ENCODE measurements around the gene RNF220. TPM values are rescaled to one million over a fixed set of nuclear protein-coding genes. Genes with fewer than 3 reads are reported as not detected.

Gene RNF220
- total RNA-seq, 1 donor from 2014 or later = 58.4 TPM

DNA sequence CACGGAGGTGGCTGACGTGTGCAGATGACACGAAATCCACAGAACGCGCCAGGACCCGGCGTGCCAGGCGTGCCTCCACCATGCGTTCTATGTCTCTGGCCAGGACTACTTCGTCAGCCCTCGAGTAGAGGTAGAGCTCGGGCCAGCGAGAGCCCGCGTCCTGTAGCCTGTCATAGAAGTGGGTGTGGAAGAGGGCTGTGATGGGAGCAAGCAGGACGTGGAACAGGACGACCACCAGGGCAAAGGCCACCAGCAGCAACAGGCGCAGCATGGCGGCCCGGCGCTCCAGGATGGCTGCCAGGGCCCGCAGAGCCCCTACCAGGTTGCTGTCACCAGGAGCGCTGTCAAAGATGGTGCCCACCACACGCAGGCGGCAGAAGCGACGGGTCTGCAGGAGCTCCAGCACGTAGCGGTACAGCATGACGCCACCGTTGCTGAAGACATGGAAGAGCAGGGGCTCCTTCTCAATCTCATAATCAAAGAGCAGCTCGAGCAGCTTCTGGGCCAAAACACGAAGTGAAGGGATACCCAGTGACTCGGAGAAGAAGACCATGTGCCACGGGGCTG lies 249.6 kb downstream of the RNF220 start:
- TF ChIP-seq, protein P1, sequence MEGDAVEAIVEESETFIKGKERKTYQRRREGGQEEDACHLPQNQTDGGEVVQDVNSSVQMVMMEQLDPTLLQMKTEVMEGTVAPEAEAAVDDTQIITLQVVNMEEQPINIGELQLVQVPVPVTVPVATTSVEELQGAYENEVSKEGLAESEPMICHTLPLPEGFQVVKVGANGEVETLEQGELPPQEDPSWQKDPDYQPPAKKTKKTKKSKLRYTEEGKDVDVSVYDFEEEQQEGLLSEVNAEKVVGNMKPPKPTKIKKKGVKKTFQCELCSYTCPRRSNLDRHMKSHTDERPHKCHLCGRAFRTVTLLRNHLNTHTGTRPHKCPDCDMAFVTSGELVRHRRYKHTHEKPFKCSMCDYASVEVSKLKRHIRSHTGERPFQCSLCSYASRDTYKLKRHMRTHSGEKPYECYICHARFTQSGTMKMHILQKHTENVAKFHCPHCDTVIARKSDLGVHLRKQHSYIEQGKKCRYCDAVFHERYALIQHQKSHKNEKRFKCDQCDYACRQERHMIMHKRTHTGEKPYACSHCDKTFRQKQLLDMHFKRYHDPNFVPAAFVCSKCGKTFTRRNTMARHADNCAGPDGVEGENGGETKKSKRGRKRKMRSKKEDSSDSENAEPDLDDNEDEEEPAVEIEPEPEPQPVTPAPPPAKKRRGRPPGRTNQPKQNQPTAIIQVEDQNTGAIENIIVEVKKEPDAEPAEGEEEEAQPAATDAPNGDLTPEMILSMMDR (IDR thresholded peaks at IDR 0.05) = no peak
- no peaks in the 10 kb centered on the region for H3K9me3 Mint-ChIP-seq (ENCODE audit: low read depth)
- no peak overlapping the region for H3K27ac Mint-ChIP-seq (ENCODE audit: unreplicated experiment)
- no peaks in the 10 kb centered on the region for H3K4me1 Mint-ChIP-seq (ENCODE audit: low read depth)
- no peak for DNase-seq (ENCODE audit: low spot score)
- H3K4me3 Mint-ChIP-seq (ENCODE audit: unreplicated experiment) = no peak overlapping the region
- H3K36me3 Mint-ChIP-seq (ENCODE audit: low read depth) = peaks cover 5% of the 10 kb centered on the region
- H3K27me3 Mint-ChIP-seq (ENCODE audit: low read depth) = no peaks in the 10 kb centered on the region

DNA sequence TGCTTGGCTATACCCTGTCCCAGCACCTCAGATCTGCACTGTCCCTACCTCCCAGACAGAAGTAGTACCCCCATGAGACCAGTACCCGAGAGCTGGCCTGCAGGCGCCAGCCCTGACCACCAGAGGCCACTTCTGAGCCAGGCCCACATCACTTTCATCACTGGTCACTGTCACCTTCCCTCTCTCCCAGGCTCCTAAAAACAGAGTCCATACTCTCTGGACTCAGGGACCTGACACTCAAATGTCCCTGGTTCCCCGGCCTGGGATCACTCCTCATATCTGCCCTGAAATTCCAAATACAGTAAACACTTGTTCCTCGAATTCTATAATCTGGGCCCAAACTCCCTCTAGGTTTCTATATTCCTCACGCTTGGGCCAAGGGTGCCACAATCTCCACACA lies 250.6 kb downstream of the RNF220 start:
- Mint-ChIP-seq H3K9me3 (ENCODE audit: low read depth) (no peaks in the 10 kb centered on the region), H3K27me3 (ENCODE audit: low read depth) (no peaks in the 10 kb centered on the region), H3K36me3 (ENCODE audit: low read depth) (peaks cover 5% of the 10 kb centered on the region), H3K4me1 (ENCODE audit: low read depth) (peaks cover 7% of the 10 kb centered on the region), H3K27ac (ENCODE audit: unreplicated experiment) (no peak overlapping the region), H3K4me3 (ENCODE audit: unreplicated experiment) (no peak overlapping the region)
- TF ChIP-seq, protein P1 (IDR thresholded peaks at IDR 0.05) = peak; percentile 79
- DNase-seq (ENCODE audit: low spot score) = no peak

DNA sequence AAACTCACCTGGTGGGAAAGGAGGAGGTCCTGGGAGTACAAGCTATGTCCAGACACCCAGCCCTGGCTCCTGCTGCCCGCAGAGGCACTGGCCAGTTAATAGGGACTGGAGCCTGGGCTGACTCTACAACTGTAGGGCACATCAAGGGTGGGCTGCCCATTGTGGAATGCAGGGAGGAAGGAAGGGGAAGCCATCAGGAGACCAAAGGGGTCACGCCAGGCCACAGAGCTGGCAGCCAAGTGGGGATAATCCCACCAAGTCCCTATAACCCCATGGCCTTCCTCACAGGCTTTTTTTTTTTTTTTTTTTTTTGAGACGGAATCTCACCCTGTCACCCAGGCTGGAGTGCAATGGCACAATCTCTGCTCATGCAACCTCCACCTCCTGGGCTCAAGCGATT lies 254.5 kb downstream of the RNF220 start:
- H3K4me3 Mint-ChIP-seq (ENCODE audit: unreplicated experiment) = no peak overlapping the region
- DNase-seq (ENCODE audit: low spot score) = no peak
- H3K27ac Mint-ChIP-seq (ENCODE audit: unreplicated experiment) = no peak overlapping the region
- H3K4me1 Mint-ChIP-seq (ENCODE audit: low read depth) = peaks cover 7% of the 10 kb centered on the region
- no peaks in the 10 kb centered on the region for H3K36me3 Mint-ChIP-seq (ENCODE audit: low read depth)
- no peaks in the 10 kb centered on the region for H3K9me3 Mint-ChIP-seq (ENCODE audit: low read depth)
- no peaks in the 10 kb centered on the region for H3K27me3 Mint-ChIP-seq (ENCODE audit: low read depth)
- TF ChIP-seq, protein P1 (IDR thresholded peaks at IDR 0.05) = no peak

DNA sequence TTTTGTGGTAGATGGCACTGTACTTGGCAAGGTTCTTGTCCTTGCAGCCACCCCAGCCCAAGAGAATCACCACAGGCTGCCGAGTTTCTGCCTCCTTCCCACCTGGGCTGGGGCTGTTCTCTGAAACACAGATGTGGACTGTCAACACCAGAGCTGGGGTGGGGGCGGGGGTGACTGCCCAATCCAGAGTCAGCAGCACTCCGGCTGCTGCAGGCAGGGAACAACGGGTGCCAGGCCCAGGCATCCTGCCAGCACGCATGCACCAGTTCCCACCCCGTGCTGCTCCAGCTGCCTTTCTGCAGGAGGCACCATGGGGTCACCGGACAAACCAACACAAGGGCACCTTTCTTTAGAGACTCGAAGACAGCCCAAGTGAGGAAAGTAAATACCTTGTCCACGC lies 255.1 kb downstream of the RNF220 start:
- Mint-ChIP-seq H3K27ac (ENCODE audit: unreplicated experiment) (no peak overlapping the region), H3K4me1 (ENCODE audit: low read depth) (peaks cover 7% of the 10 kb centered on the region), H3K27me3 (ENCODE audit: low read depth) (no peaks in the 10 kb centered on the region), H3K4me3 (ENCODE audit: unreplicated experiment) (no peak overlapping the region), H3K36me3 (ENCODE audit: low read depth) (no peaks in the 10 kb centered on the region), H3K9me3 (ENCODE audit: low read depth) (no peaks in the 10 kb centered on the region)
- DNase-seq (ENCODE audit: low spot score) = no peak
- TF ChIP-seq, protein P1 (IDR thresholded peaks at IDR 0.05) = no peak

DNA sequence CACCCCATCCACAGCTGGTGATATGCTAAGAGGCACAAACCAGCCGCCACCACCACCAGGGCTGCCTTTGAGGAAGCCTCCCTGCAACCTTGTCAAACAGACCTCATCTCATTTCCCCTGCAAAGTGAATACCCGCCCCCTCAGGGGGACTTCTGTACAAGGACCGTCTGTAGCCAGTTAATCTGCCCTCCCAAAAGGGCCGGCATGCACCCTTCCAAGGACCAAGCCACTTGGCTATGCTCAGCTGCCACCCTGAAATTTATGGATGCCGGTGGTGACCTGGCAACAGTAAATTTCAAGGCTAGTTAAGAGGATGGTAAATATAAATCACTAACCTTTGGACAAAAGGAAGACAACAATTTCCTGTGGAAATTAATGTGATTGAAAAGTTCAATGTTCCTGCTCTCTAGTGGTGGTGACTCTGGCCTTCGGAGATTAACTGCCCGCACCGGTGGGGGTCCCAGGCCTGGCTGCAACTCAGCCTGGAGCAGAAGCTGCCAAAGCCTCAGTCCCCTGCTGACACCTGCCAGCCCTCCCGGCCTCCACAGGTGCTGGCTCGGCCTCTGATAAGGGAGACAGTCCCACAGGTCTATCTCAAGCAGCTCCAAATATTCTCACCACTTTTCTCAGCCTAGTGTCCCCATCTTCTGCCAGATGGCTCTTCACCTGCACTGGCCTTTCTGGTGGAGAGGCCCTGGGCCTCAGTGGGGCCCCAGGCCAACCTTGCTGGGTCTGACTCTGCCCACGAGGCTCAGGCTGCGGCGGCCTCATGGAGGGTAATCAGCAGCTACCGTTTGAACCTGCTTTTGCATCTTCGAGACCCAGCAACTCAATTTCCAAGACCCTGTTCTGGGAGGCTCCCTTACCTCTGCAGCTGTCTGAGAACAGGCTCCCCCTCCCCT lies 257.0 kb downstream of the RNF220 start:
- Mint-ChIP-seq H3K4me1 (ENCODE audit: low read depth) (peaks cover 7% of the 10 kb centered on the region), H3K27me3 (ENCODE audit: low read depth) (no peaks in the 10 kb centered on the region), H3K36me3 (ENCODE audit: low read depth) (no peaks in the 10 kb centered on the region), H3K27ac (ENCODE audit: unreplicated experiment) (no peak overlapping the region), H3K4me3 (ENCODE audit: unreplicated experiment) (no peak overlapping the region), H3K9me3 (ENCODE audit: low read depth) (no peaks in the 10 kb centered on the region)
- DNase-seq (ENCODE audit: low spot score) = peak; percentile 54
- TF ChIP-seq, protein P1 (IDR thresholded peaks at IDR 0.05) = no peak

All from chondrocyte (in vitro differentiated cells).